ENCODE data around the gene CNGA2.

The CNGA2 gene

DNA sequence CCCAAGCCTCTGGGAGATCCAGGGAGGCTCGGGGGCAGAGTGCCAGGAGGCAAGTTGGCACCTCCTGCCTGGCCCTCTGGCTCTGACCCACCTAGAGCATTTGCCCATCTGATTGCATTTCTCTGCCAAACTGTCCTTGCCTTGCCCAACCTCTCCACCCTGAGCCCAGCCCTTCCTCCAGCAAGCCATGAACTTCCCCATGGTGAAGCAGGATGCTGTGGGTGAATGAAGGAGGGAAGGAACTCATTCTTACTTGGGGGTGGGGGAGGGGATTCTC is 9.3 kb upstream of the CNGA2 start:
- DNase-seq (ENCODE audit: extremely low read depth, low read depth) = no peak
- TF ChIP-seq, protein P1, sequence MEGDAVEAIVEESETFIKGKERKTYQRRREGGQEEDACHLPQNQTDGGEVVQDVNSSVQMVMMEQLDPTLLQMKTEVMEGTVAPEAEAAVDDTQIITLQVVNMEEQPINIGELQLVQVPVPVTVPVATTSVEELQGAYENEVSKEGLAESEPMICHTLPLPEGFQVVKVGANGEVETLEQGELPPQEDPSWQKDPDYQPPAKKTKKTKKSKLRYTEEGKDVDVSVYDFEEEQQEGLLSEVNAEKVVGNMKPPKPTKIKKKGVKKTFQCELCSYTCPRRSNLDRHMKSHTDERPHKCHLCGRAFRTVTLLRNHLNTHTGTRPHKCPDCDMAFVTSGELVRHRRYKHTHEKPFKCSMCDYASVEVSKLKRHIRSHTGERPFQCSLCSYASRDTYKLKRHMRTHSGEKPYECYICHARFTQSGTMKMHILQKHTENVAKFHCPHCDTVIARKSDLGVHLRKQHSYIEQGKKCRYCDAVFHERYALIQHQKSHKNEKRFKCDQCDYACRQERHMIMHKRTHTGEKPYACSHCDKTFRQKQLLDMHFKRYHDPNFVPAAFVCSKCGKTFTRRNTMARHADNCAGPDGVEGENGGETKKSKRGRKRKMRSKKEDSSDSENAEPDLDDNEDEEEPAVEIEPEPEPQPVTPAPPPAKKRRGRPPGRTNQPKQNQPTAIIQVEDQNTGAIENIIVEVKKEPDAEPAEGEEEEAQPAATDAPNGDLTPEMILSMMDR (IDR thresholded peaks at IDR 0.05; ENCODE audit: low read depth, low read length) = no peak

DNA sequence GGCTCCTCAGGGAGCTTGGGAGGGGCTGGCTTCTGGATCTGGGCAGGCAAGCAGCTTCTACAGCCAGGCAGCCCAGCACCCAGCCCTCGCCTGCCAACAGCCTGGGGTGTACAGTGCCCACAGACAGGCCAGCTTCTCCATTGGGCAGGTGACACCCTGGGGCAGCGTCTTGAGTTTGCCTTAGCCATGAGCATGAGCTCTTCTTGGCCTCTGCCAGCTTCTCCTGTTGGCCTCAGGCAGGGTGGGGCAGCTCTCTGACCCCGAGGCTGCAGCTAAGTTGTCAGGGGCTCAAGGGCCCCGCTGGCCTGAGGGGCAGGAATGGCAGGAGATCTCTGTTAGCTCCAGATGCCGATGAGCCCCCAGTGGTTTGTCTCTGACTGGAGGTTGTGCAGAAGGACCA is 7.8 kb upstream of the CNGA2 start:
- TF ChIP-seq, protein P1 (IDR thresholded peaks at IDR 0.05; ENCODE audit: low read depth, low read length) = no peak
- DNase-seq (ENCODE audit: extremely low read depth, low read depth) = no peak

DNA sequence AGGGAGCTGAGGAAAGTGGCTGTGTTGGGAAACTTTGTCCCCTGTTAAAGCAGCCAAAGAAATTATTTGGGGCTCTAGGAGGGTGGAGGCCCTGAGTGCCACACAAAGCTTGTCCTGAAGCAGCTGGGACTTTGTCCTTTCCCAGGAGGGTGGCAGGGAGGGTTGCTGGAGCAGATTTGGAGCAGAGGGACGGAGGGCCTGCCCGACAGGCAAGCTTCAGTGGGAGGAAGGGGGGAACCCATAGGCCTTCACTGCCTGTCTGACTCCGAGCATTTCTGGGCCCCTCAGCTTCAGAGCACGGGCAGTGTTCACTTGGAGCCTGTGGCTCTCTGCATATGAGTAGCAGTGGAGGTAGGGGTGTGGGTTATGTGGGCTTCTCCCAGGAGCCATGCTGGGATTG is 7.2 kb upstream of the CNGA2 start:
- TF ChIP-seq, protein P1 (IDR thresholded peaks at IDR 0.05; ENCODE audit: low read depth, low read length) = no peak
- DNase-seq (ENCODE audit: extremely low read depth, low read depth) = no peak

DNA sequence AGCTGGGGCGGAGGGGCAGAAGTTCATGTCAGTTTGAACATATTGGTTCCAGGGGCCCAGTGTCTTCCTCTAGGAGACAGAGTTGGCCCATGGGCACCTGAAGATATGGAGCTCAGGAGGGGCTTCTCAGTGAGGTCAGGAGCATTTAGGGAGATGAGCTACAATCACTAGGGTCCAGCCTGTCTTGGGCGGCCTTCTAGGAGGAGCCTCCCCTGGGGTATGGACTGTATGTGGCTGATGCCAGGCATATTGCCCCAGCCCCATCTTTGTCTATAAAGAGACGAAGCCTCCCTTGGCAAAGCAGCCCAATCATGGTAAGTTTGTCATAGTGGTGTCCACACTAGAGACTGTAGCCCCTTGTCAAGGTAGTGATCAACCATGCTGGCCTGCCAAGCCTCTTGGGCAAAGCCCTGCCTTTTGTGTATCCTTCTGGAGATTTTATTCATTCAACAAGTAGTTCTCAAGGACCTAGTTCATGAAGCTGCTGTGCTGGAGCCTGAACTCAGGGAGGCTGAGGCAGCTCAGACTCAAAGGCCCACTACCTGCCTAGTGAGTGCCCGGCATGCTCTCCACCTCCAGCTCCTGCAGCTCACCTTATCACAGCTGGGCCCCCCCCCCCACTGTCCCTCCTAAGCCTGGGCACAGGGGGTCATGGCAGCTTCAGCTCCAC is 5.4 kb upstream of the CNGA2 start:
- DNase-seq (ENCODE audit: extremely low read depth, low read depth) = no peak
- TF ChIP-seq, protein P1 (IDR thresholded peaks at IDR 0.05; ENCODE audit: low read depth, low read length) = no peak

DNA sequence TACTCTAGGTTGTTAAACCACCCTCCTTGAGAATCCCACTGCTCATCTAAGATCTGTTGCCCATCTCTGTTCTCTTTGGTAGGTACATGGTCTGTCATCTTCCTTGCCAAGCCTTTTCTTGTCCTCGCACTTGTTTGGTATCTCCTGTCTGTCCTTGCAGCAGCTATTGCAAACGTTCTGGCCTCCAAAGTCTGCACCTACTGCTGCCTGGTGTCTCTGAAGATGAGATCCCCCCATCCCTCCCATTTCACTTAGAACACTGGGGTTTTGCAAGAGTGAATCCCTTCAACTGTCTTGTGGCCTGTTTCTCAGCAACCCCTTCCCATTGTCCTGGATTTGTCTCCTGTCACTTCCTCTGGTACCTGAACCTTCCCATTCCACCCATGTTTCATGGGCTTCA is 673 bp downstream of the CNGA2 start:
- DNase-seq (ENCODE audit: extremely low read depth, low read depth) = no peak
- TF ChIP-seq, protein P1 (IDR thresholded peaks at IDR 0.05; ENCODE audit: low read depth, low read length) = no peak

DNA sequence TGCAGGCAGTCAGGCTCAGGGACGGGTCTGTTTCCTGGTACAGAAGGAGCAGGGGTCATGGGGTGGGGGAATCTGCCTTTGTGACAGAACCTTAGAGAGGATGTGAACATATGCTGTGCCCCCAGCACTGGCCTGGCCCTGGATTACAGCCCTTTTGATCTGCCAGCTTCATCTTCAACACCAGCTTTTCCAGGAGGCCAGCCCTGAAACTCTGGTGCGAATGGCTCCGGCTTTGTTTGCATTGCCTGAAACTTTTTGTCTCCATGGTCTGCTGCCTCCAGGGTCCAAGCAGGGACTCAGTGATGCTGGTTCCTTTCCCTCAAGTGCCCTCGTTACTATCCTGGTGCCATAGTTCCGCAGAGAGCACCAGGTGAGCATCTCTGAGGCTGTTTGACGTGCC is 2.1 kb downstream of the CNGA2 start:
- TF ChIP-seq, protein P1 (IDR thresholded peaks at IDR 0.05; ENCODE audit: low read depth, low read length) = no peak
- DNase-seq (ENCODE audit: extremely low read depth, low read depth) = no peak

DNA sequence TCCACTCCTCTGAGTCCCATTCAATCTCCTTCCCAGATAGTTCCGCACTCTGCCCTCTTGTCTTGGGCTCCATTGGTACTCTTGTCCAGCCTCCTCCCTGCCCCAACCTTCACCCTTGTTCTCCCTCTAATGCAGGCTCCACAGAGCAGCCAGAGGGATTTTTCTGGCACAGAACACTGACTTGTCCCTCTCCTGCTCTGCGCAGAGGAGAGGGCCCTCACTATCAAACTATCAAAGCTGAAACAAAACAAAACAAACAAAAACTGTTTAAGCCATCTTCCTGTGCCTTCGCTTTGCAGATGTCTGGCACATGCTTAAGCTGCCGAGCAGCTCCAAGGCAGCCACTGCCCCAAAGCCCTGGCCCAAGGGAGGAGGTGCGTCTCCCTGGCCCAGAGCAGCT is 2.9 kb downstream of the CNGA2 start:
- TF ChIP-seq, protein P1 (IDR thresholded peaks at IDR 0.05; ENCODE audit: low read depth, low read length) = no peak
- DNase-seq (ENCODE audit: extremely low read depth, low read depth) = no peak
